Right lobe of liver (tissue), 4 donors: ENCODE results near the gene ARHGAP22.

Source experiments
- CTCF ChIP-seq, 4 donors: fragments of 200-600 bp in 3 of 4; fragments of 450-650 bp in 1 of 4; IDR thresholded peaks; one replicate each; pipeline versions ENCODE4 v1.5.1 to v1.8.0; 2016 to 2022; ENCODE audit warnings: antibody characterized with exemption in 4 of 4, mild to moderate bottlenecking in 2 of 4
- POLR2A ChIP-seq: fragments of 450-650 bp; IDR thresholded peaks from one replicate; pipeline ENCODE4 v1.6.1; 2017; ENCODE audit warnings: antibody characterized with exemption, mild to moderate bottlenecking
- donor health status: DM: no; HTN: no; CAD: no.
- donor health status: DM: no; HTN: no; CAD: no.
- donor health status: DM: no; HTN: yes; CAD: no.

- TF ChIP-seq CTCF (IDR thresholded peaks at IDR 0.05), result no peak
- no peak for TF ChIP-seq POLR2A
Measured at GRCh38 chr10:48478469-48478868, 126.4 kb downstream of the ARHGAP22 start.
